SKM-1 (cell line): ENCODE data around the gene TMEM116.
"Not testable (repeated sequence)": the region's sequence is repeated elsewhere in the genome, so short reads cannot be mapped to it uniquely, and the experiment has no call there.

ENCODE experiments used
- DNase-seq: peaks from one replicate; lab custom pipeline; 2025; ENCODE audit not compliant: unreplicated experiment; lab: John Stamatoyannopoulos, UW

The TMEM116 gene

GRCh38 chr12:111980598-111980997 is 32.4 kb downstream of the TMEM116 start:
- DNase-seq, result no peak

- no peak for DNase-seq
Measured at GRCh38 chr12:111978545-111978944, 34.4 kb downstream of the TMEM116 start.

- DNase-seq, result no peak
Measured at GRCh38 chr12:111976860-111977259, 36.1 kb downstream of the TMEM116 start.

GRCh38 chr12:111976291-111976690 is 36.7 kb downstream of the TMEM116 start:
- DNase-seq, result no peak

- no peak for DNase-seq
Measured at GRCh38 chr12:111975161-111975931, 37.6 kb downstream of the TMEM116 start.

GRCh38 chr12:111971800-111972199 is 41.2 kb downstream of the TMEM116 start:
- no peak for DNase-seq

GRCh38 chr12:111964935-111965334 is 48.0 kb downstream of the TMEM116 start:
- DNase-seq, result no peak

GRCh38 chr12:111959518-111959917 is 53.4 kb downstream of the TMEM116 start:
- not testable (repeated sequence) for DNase-seq

- not testable (repeated sequence) for DNase-seq
Measured at GRCh38 chr12:111957224-111957623, 55.7 kb downstream of the TMEM116 start.

- no peak for DNase-seq
Measured at GRCh38 chr12:111954969-111955368, 58.0 kb downstream of the TMEM116 start.

- no peak for DNase-seq
Measured at GRCh38 chr12:111953455-111953854, 59.5 kb downstream of the TMEM116 start.

GRCh38 chr12:111952084-111952787 is 60.7 kb downstream of the TMEM116 start:
- not testable (repeated sequence) for DNase-seq

- not testable (repeated sequence) for DNase-seq
Measured at GRCh38 chr12:111950961-111951676, 61.8 kb downstream of the TMEM116 start.

GRCh38 chr12:111943929-111944328 is 69.0 kb downstream of the TMEM116 start:
- no peak for DNase-seq

- DNase-seq, result no peak
Measured at GRCh38 chr12:111942557-111942956, 70.4 kb downstream of the TMEM116 start.

- no peak for DNase-seq
Measured at GRCh38 chr12:111937429-111937828, 75.5 kb downstream of the TMEM116 start.

- DNase-seq, result no peak
Measured at GRCh38 chr12:111936869-111937268, 76.1 kb downstream of the TMEM116 start.

- DNase-seq, result no peak
Measured at GRCh38 chr12:111932241-111932640, 80.7 kb downstream of the TMEM116 start.

GRCh38 chr12:111927346-111927745 is 85.6 kb downstream of the TMEM116 start:
- DNase-seq, result no peak

- no peak for DNase-seq
Measured at GRCh38 chr12:111926631-111927030, 86.3 kb downstream of the TMEM116 start.

- no peak for DNase-seq
Measured at GRCh38 chr12:111925171-111925570, 87.8 kb downstream of the TMEM116 start.

- no peak for DNase-seq
Measured at GRCh38 chr12:111907740-111908139, 105.2 kb downstream of the TMEM116 start.
